ENCODE data around the gene SGMS1. TPM values are rescaled to one million over a fixed set of nuclear protein-coding genes. Genes with fewer than 3 reads are reported as not detected.
A peak's percentile ranks its signal among the peaks of the same experiment; 100 is the strongest.

The SGMS1 gene
- total and polyA plus RNA-seq, 4 donors: 15.8 to 142 (median 41.3) TPM

DNA sequence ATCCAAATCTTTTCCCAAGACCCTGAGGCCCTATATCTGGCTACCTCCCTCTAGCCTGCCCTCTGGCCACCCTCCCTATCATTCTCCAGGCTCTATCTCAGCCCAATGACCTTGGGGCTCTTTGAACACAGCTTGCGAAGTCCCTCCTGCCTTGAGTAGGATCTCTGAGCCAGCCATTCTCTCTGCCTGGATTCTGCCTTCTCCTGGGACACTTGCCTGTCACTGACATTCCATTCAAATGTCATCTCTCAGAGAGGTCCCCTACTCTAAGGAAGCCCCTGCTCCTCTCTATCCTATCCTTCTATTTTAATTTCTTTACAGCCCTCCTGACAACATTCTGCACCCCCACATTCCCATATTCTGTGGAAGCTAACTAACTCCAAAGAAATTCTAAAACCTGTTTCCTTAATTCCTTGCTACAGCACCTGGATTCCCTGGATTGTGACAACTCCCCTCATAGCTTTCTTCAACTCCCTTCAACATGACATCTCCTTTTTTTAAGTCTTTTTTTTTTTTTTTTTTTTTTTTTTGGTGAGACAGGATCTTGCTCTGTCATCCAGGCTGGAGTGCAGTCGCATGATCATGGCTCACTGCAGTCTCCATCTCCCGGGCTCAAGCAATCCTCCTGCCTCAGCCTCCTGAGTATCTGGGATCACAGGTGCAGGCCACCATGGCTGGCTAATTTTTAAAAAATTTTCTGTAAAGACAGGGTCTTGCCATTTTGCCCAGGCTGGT, 291.5 kb downstream of the SGMS1 start:
- H3K36me3 ChIP-seq (ENCODE audit: control insufficient read depth in 4 of 4, insufficient read depth in 4 of 4, low read length in 4 of 4): peaks cover 0 to 6% (median 0%) of the 10 kb centered on the region in 4 donors
- no peak overlapping the region for H3K27ac ChIP-seq (ENCODE audit: low read depth in 1 of 2, low read length in 1 of 2)
- TF ChIP-seq, protein P1, sequence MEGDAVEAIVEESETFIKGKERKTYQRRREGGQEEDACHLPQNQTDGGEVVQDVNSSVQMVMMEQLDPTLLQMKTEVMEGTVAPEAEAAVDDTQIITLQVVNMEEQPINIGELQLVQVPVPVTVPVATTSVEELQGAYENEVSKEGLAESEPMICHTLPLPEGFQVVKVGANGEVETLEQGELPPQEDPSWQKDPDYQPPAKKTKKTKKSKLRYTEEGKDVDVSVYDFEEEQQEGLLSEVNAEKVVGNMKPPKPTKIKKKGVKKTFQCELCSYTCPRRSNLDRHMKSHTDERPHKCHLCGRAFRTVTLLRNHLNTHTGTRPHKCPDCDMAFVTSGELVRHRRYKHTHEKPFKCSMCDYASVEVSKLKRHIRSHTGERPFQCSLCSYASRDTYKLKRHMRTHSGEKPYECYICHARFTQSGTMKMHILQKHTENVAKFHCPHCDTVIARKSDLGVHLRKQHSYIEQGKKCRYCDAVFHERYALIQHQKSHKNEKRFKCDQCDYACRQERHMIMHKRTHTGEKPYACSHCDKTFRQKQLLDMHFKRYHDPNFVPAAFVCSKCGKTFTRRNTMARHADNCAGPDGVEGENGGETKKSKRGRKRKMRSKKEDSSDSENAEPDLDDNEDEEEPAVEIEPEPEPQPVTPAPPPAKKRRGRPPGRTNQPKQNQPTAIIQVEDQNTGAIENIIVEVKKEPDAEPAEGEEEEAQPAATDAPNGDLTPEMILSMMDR (IDR thresholded peaks at IDR 0.05; ENCODE audit: control extremely low read depth, extremely low read depth): no peak
- H3K9me3 ChIP-seq (ENCODE audit: control insufficient read depth in 4 of 4, insufficient read depth in 3 of 4, low read length in 3 of 4): no peaks in the 10 kb centered on the region
- H3K9ac ChIP-seq (ENCODE audit: insufficient read depth in 1 of 2, low read length in 2 of 2): no peak overlapping the region
- ATAC-seq (ENCODE audit: insufficient read depth, low FRiP score) (no peak), DNase-seq (no peak)
- 96 to 97% methylated on average over 3 of the region's 3 CpGs for WGBS, 2 donors
- H3K27me3 ChIP-seq (ENCODE audit: control insufficient read depth in 3 of 3, insufficient read depth in 3 of 3, low read length in 2 of 3): no peaks in the 10 kb centered on the region
- H3K4me3 ChIP-seq: no peak overlapping the region
- peaks cover 0 to 21% (median 4%) of the 10 kb centered on the region in 5 donors for H3K4me1 ChIP-seq (ENCODE audit: control insufficient read depth in 5 of 5, insufficient read depth in 5 of 5, low read length in 5 of 5)

DNA sequence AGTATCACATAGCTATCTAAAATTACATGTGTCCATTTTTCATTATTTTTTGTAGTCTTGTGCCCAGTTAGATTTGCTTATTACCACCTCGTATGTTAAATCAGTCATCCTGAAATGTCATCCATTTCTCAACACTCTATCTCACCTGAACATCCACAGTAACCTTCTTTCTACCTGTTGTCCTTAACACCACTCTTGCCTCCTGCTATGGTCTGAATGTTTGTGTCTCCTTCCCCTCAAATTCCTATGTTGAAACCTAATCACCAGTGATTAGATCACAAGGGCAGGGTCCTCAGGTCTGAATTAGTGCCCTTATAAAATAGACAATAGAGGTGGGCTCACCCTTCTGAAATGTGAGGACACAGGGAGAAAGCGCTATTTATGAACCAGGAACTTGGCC, 292.3 kb downstream of the SGMS1 start:
- Histone ChIP-seq H3K36me3 (ENCODE audit: control insufficient read depth in 4 of 4, insufficient read depth in 4 of 4, low read length in 4 of 4) (peaks cover 0 to 6% (median 0%) of the 10 kb centered on the region in 4 donors), H3K9ac (ENCODE audit: insufficient read depth in 1 of 2, low read length in 2 of 2) (no peak overlapping the region), H3K9me3 (ENCODE audit: control insufficient read depth in 4 of 4, insufficient read depth in 3 of 4, low read length in 3 of 4) (no peaks in the 10 kb centered on the region), H3K27me3 (ENCODE audit: control insufficient read depth in 3 of 3, insufficient read depth in 3 of 3, low read length in 2 of 3) (no peaks in the 10 kb centered on the region), H3K27ac (ENCODE audit: low read depth in 1 of 2, low read length in 1 of 2) (no peak overlapping the region), H3K4me3 (no peak overlapping the region), H3K4me1 (ENCODE audit: control insufficient read depth in 5 of 5, insufficient read depth in 5 of 5, low read length in 5 of 5) (peaks cover 0 to 24% (median 12%) of the 10 kb centered on the region in 5 donors)
- DNase-seq (no peak), ATAC-seq (ENCODE audit: insufficient read depth, low FRiP score) (no peak)
- TF ChIP-seq, protein P1 (IDR thresholded peaks at IDR 0.05; ENCODE audit: control extremely low read depth, extremely low read depth): no peak
- WGBS, 2 donors: 91 to 95% methylated on average over 2 of the region's 2 CpGs

DNA sequence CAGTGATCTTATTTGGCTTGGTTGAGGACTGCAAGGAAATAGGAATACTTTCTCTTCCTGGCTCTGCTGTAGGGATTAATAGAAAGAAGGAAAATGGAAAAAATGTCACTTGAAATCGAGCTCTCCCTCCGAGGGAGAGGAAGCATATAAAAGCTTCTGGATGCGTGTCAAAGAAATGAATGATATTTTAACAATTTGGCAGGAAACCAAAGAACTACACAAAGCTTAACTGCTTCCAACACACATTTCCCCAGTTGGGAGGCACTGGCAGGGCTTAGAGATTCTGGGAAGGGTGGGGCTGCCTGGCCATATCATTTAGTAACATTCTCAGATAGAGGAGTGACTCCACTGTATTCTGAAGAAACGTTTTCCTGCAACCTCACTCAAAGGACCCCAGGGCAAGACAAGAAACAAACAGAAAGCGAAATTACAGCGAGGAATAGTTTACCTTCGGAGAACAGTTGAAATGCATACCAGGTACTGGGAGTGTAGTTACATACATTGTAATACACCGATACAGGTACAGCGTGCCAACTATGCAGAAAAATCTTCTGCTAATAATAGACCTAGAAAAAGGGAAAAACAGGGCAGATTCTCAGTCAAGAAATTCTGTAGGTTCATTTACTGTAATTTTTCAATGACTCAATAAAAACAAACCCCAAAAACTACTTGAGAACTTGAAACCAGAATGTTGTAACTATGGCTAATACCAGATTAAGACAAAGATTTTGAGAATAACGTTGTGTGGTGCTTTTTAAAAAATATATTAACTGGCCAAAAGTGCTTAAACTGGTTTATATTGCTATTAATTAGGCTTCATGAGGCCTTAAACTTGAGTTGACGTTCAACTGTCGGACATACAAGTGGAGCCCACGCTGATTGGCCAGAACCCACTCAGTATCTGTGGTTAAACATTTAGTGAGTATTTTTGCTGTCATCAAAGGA, 296.7 kb downstream of the SGMS1 start:
- H3K36me3 ChIP-seq (ENCODE audit: control insufficient read depth in 4 of 4, insufficient read depth in 4 of 4, low read length in 4 of 4): peaks cover 0 to 3% (median 0%) of the 10 kb centered on the region in 4 donors
- H3K27ac ChIP-seq (ENCODE audit: low read depth in 1 of 2, low read length in 1 of 2): peak overlapping the region; percentile 46 to 83
- ATAC-seq (ENCODE audit: insufficient read depth, low FRiP score) (peak; percentile 72), DNase-seq (peak; percentile 62 to 94 (median 90))
- H3K9me3 ChIP-seq (ENCODE audit: control insufficient read depth in 4 of 4, insufficient read depth in 3 of 4, low read length in 3 of 4): no peaks in the 10 kb centered on the region
- WGBS, 2 donors: 32 to 41% methylated on average over 13 of the region's 13 CpGs
- H3K4me3 ChIP-seq: no peak overlapping the region
- peaks cover 1 to 48% (median 27%) of the 10 kb centered on the region in 5 donors for H3K4me1 ChIP-seq (ENCODE audit: control insufficient read depth in 5 of 5, insufficient read depth in 5 of 5, low read length in 5 of 5)
- TF ChIP-seq, protein P1 (IDR thresholded peaks at IDR 0.05; ENCODE audit: control extremely low read depth, extremely low read depth): no peak
- peak overlapping the region in 1 of 2 donors; percentile 8 for H3K9ac ChIP-seq (ENCODE audit: insufficient read depth in 1 of 2, low read length in 2 of 2)
- no peaks in the 10 kb centered on the region for H3K27me3 ChIP-seq (ENCODE audit: control insufficient read depth in 3 of 3, insufficient read depth in 3 of 3, low read length in 2 of 3)

Data from lung (tissue), 12 donors.